Keratinocyte (primary cell): ENCODE results near the gene TMEM26. TPM values are rescaled to one million over a fixed set of nuclear protein-coding genes. Genes with fewer than 3 reads are reported as not detected.

ENCODE experiments used
- DNase-seq: peaks from one replicate; pipeline ENCODE4 v3.0.0-alpha.2; 2011; ENCODE audit warnings: low read depth, missing footprints, low spot score
- FAIRE-seq: peaks from 2 replicates; lab custom pipeline; 2011; peaks lifted over from hg19 to GRCh38; lab: Jason Lieb, UNC
- H2AFZ ChIP-seq: 2 replicates; pipeline ENCODE4 v1.6.0; 2012; ENCODE audit warnings: low read length, control low read depth, inconsistent platforms; ENCODE audit not compliant: control insufficient read depth
- H3K27ac ChIP-seq: 2 replicates; pipeline ENCODE4 v1.5.1; 2011; ENCODE audit warnings: low read length; ENCODE audit not compliant: control insufficient read depth, insufficient read depth
- H3K27me3 ChIP-seq: 3 replicates; pipeline ENCODE4 v1.6.0; 2011; ENCODE audit warnings: low read length; ENCODE audit not compliant: control insufficient read depth, insufficient read depth; ENCODE audit errors: extremely low read depth
- H3K36me3 ChIP-seq, 2 experiments: 2 replicates in 1 of 2; 3 replicates in 1 of 2; pipeline ENCODE4 v1.5.1; 2011; ENCODE audit warnings: low read length in 2 of 2, mild to moderate bottlenecking in 1 of 2; ENCODE audit not compliant: control insufficient read depth in 2 of 2, insufficient read depth in 2 of 2; ENCODE audit errors: extremely low read depth in 1 of 2
- H3K4me1 ChIP-seq: 3 replicates; pipeline ENCODE4 v1.5.1; 2011; ENCODE audit warnings: low read length; ENCODE audit not compliant: control insufficient read depth, insufficient read depth; ENCODE audit errors: extremely low read depth
- H3K4me2 ChIP-seq: 3 replicates; pipeline ENCODE4 v1.6.0; 2011; ENCODE audit warnings: low read depth, low read length; ENCODE audit not compliant: control insufficient read depth, insufficient read depth; ENCODE audit errors: extremely low read depth
- H3K4me3 ChIP-seq, 3 experiments: fragments of 200-600 bp in 1 of 3; sonication (generic) in 1 of 3; 2 replicates in 2 of 3; 3 replicates in 1 of 3; pipeline ENCODE4 v1.5.1; 2011 to 2016; ENCODE audit warnings: low read length in 3 of 3, mild to moderate bottlenecking in 3 of 3, control low read depth in 2 of 3, inconsistent platforms in 1 of 3, low read depth in 1 of 3, mixed read lengths in 1 of 3, mixed run types in 1 of 3, moderate library complexity in 1 of 3; ENCODE audit not compliant: control insufficient read depth in 2 of 3, insufficient read depth in 2 of 3; ENCODE audit errors: extremely low read depth in 1 of 3
- H3K79me2 ChIP-seq: 2 replicates; pipeline ENCODE4 v1.6.0; 2012; ENCODE audit warnings: low read length; ENCODE audit not compliant: control insufficient read depth, insufficient read depth
- H3K9ac ChIP-seq: 3 replicates; pipeline ENCODE4 v1.6.0; 2011; ENCODE audit warnings: low read length; ENCODE audit not compliant: control insufficient read depth, insufficient read depth; ENCODE audit errors: extremely low read depth
- H3K9me1 ChIP-seq: 3 replicates; pipeline ENCODE4 v1.6.0; 2011; ENCODE audit warnings: low read length; ENCODE audit not compliant: control insufficient read depth, insufficient read depth; ENCODE audit errors: extremely low read depth
- H3K9me3 ChIP-seq: 2 replicates; pipeline ENCODE4 v1.5.1; 2012; ENCODE audit warnings: low read depth, low read length; ENCODE audit not compliant: control insufficient read depth
- H4K20me1 ChIP-seq: 3 replicates; pipeline ENCODE4 v1.6.0; 2011; ENCODE audit warnings: low read length; ENCODE audit not compliant: control insufficient read depth, insufficient read depth; ENCODE audit errors: extremely low read depth
- CTCF ChIP-seq, 3 experiments: IDR thresholded peaks in 1 of 3; conservative IDR thresholded peaks in 1 of 3; optimal IDR thresholded peaks in 1 of 3; 2 replicates in 2 of 3; 3 replicates in 1 of 3; pipeline versions ENCODE3 to v1.5.1; 2011; ENCODE audit warnings: low read length in 3 of 3, mild to moderate bottlenecking in 3 of 3, moderate library complexity in 2 of 3, control low read depth in 1 of 3, inconsistent platforms in 1 of 3; ENCODE audit not compliant: insufficient read depth in 2 of 3; ENCODE audit errors: extremely low read depth in 1 of 3
- EZH2 ChIP-seq: IDR thresholded peaks from one replicate; pipeline ENCODE4 v1.6.1; 2012; ENCODE audit warnings: inconsistent platforms, mild to moderate bottlenecking, low read length, moderate library complexity
- dilution Hi-C: fragments of 300-500 bp; cut with MboI; formaldehyde crosslinking; loops from one replicate; pipeline ENCODE4 v1.7.0; 2020; ENCODE audit warnings: low sequenced_read_pairs; ENCODE audit not compliant: extremely low pct_ligation_motif_present
- polyA plus RNA-seq, 5 experiments: library from polyadenylated mRNA; depleted of rRNA in 3 of 5; stranded (reverse) in 3 of 5; stranded (forward) in 1 of 5; unstranded in 1 of 5; fragments of >200 nt; gene quantifications; 1 replicate in 1 of 5; 2 replicates in 3 of 5; 3 replicates in 1 of 5; pipeline versions ENCODE4 v1.2.1 to v1.2.3, GENCODE V29; 2011 to 2012; ENCODE audit warnings: missing spikeins in 2 of 5, low read depth in 1 of 5, low replicate concordance in 1 of 5

The TMEM26 gene
- polyA plus RNA-seq, 1 donor (not counting 4 experiments of a cell fraction or from before 2014, with no cell fraction given), result not detected

DNA sequence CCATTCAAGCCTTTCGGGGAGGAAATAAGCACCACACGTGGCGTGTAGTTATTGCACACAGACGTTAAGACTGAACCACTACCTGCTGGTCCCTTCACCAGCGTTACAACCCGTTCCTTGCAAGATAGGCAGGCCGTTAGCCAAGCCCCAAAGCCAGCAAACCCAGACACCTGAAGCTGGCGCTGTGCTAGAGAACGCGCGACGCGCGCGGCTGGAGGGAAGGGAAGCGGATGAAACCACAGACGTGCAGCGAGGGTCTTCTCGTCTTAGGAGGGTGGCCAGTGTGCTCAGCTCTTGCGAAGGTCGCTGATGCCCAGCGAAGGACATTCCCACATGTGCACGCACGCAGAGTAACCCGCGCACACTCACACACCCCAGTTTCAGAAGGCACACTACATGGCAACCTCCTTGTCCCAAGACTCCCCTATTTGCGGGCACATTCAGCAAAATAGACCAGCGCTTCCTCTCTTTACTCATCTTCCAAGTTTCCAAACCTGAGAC lies 980 bp downstream of the TMEM26 start:
- dilution Hi-C loops, result no loop called here
- Histone ChIP-seq H3K27ac (no peak overlapping the region), H3K36me3 (no peaks in the 10 kb centered on the region), H3K4me2 (no peak overlapping the region), H3K4me1 (no peaks in the 10 kb centered on the region), H3K9ac (no peak overlapping the region), H4K20me1 (no peaks in the 10 kb centered on the region), H3K9me1 (no peaks in the 10 kb centered on the region), H3K79me2 (no peaks in the 10 kb centered on the region), H2AFZ (peak overlapping the region; percentile 19), H3K9me3 (no peaks in the 10 kb centered on the region), H3K4me3 (no peak overlapping the region), H3K27me3 (peaks cover 21% of the 10 kb centered on the region)
- no peak for FAIRE-seq
- DNase-seq, result no peak
- TF ChIP-seq EZH2, result no peak
- TF ChIP-seq CTCF (optimal IDR thresholded peaks at IDR 0.05 in 1 of 3, IDR thresholded peaks at IDR 0.05 in 1 of 3, conservative IDR thresholded peaks at IDR 0.05 in 1 of 3; ENCODE audit: extremely low read depth in 1 of 3, insufficient read depth in 2 of 3, low read length in 3 of 3), result no peak

GRCh38 chr10:61451357-61451756 lies 1.8 kb downstream of the TMEM26 start:
- Histone ChIP-seq H3K4me1 (no peaks in the 10 kb centered on the region), H3K9ac (no peak overlapping the region), H2AFZ (no peak overlapping the region), H3K9me1 (no peaks in the 10 kb centered on the region), H3K36me3 (no peaks in the 10 kb centered on the region), H3K27me3 (peaks cover 21% of the 10 kb centered on the region), H4K20me1 (no peaks in the 10 kb centered on the region), H3K4me3 (no peak overlapping the region), H3K27ac (no peak overlapping the region), H3K4me2 (no peak overlapping the region), H3K79me2 (no peaks in the 10 kb centered on the region), H3K9me3 (no peaks in the 10 kb centered on the region)
- DNase-seq (no peak), FAIRE-seq (no peak)
- dilution Hi-C loops, result no loop called here
- no peak for TF ChIP-seq EZH2
- TF ChIP-seq CTCF (optimal IDR thresholded peaks at IDR 0.05 in 1 of 3, IDR thresholded peaks at IDR 0.05 in 1 of 3, conservative IDR thresholded peaks at IDR 0.05 in 1 of 3; ENCODE audit: extremely low read depth in 1 of 3, insufficient read depth in 2 of 3, low read length in 3 of 3), result no peak
